HL-60/S4 treated with retinoic acid at 250 ng/mL for 4 days and 3 days (cell line): Measurements from ENCODE around the gene CRTC2.
"Not testable (repeated sequence)": the region's sequence is repeated elsewhere in the genome, so short reads cannot be mapped to it uniquely, and the experiment has no call there.

ENCODE experiments used
- in situ Hi-C: fragments of 300-500 bp; cut with MboI; formaldehyde crosslinking; loops from 2 replicates; pipeline ENCODE4 v1.7.0; 2022; ENCODE audit warnings: low sequenced_read_pairs

Gene CRTC2

DNA sequence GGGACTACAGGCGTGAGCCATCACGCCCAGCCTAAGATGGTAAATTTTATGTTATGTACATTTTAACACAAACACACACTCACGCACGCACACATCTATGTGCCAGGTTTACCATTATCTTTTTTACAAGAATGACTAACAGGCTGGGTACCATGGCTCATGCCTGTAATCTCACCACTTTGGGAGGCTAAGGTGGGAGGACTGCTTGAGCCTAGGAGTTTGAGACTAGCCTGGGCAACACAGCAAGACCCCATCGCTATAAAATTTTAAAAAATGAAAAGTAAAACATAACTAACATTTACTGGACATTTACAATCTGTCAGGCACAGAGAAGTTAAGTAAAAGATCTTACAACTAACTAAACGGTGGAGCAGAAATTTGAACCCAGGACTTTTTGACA is 50.3 kb downstream of the CRTC2 start:
- in situ Hi-C loops: no loop called here

DNA sequence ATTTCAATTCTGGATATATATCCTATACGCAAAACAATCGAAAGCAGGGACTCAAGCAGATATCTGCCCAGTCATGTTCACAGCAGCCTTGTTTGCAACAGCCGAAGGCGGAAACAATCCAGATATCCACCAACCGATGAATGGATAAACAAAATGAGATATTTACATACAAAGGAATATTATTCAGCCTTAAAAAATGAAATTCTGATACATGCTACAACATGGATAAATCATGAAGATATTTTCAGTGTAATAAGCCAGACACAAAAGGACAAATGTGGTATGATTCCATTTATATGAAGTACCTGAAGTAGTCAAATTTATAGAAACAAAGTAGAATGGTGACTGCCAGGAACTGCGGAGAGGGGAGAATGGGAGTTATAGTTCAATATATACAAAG is 51.3 kb downstream of the CRTC2 start:
- in situ Hi-C loops: no loop called here

DNA sequence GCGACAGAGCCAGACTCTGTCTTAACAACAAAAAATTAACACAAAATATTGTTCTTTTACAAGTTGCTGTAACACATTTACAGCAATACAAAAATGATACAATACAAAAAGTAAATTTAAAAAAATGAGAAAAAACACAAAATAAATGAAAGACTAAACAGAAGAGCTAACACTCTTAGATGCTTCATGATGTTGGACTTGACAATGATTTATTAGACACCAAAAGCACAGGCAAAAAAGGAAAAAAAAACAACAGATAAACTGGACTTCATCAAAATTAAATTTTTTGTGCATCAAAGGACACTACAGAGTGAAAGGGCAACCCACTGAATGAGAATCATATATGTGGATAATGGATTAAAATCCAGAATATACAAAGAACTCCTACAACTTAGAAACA is 52.0 kb downstream of the CRTC2 start:
- in situ Hi-C loops: no loop called here

DNA sequence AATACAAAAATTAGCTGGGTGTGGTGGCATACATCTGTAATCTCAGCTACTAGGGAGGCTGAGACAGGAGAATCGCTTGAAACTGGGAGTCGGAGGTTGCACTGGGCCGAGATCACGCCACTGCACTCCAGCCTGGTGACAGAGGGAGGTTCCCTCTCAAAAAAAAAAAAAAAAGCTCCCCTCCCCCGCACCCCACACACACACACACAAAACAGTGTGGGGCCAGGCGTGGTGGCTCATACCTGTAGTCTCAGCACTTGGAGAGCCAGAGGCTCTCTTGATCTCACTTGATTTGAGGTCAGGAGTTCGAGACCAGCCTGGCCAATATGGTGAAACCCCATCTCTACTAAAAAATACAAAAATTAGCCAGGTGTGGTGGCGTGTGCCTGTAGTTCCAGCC is 52.5 kb downstream of the CRTC2 start:
- in situ Hi-C loops: not testable (repeated sequence)

DNA sequence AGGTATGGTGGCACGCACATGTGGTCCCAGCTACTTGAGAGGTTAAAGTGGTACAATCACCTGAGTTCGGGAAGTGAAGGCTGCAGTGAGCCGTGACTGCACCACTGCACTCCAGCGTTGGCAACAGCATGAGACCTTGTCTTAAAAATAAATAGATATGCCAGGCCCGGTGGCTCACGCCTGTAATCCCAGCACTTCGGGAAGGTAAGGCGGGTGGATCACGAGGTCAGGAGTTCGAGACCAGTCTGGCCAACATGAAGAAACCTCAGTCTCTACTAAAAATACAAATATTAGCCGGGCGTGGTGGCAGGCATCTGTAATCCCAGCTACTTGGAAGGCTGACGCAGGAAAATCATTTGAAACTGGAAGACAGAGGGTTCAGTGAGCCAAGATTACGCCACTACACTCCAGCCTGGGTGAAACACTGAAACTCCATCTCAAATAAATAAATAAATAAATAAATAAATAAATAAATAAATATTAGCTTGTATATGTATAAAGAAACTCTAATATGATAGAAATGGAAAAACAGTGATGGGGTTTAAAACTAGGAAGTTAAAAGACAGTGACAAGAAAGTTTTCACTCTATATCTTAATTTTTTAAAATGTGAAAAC is 54.5 kb downstream of the CRTC2 start:
- in situ Hi-C loops: no loop called here

DNA sequence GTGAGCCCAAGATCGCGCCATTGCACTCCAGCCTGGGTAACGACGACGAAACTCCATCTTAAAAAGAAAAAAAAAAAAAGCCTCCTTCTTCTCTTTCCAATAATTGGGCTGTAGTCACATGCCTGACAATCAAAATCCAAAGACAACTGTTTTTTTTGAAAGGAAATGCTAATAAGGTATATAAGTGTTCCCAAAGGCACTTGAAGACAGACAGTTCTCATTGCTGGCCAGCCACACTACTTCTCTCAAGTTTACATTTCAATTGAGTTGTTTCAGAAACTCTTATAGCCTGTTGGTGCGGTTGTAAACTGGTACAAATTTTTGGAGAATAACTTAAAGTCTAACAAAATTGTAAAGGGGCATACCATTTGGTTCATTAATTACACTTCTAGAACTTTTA is 58.9 kb downstream of the CRTC2 start:
- in situ Hi-C loops: no loop called here
